HG03378 (cell line): Measurements from ENCODE around the gene RBBP6.
"Not testable (repeated sequence)": the region's sequence is repeated elsewhere in the genome, so short reads cannot be mapped to it uniquely, and the experiment has no call there.

ENCODE experiments used
- ATAC-seq: cut with Tn5 transposase; IDR thresholded peaks from one replicate; pipeline ENCODE4 v1.9.1; 2021; ENCODE audit warnings: mild to moderate bottlenecking, moderate library complexity; ENCODE audit not compliant: unreplicated experiment

The RBBP6 gene

GRCh38 chr16:24539295-24539849 lies at the start of gene RBBP6:
Gene RBBP6, plus strand, starts transcription at chr16:24539566. Its CDS starts 1,061 bp downstream, at chr16:24540627.
- ATAC-seq = peak; percentile 72

GRCh38 chr16:24490866-24491265 lies 48.5 kb upstream of the RBBP6 start:
- no peak for ATAC-seq

GRCh38 chr16:24491731-24492130 lies 47.6 kb upstream of the RBBP6 start:
- no peak for ATAC-seq

- no peak for ATAC-seq
These were observed 45.5 kb upstream of the RBBP6 start for GRCh38 chr16:24493821-24494220.

GRCh38 chr16:24495207-24495606 lies 44.2 kb upstream of the RBBP6 start:
- not testable (repeated sequence) for ATAC-seq

- ATAC-seq = no peak
These were observed 41.9 kb upstream of the RBBP6 start for GRCh38 chr16:24497440-24497839.

- ATAC-seq = no peak
These were observed 40.1 kb upstream of the RBBP6 start for GRCh38 chr16:24499193-24499814.

GRCh38 chr16:24504472-24505345 lies 34.7 kb upstream of the RBBP6 start:
- ATAC-seq = no peak

- no peak for ATAC-seq
These were observed 33.4 kb upstream of the RBBP6 start for GRCh38 chr16:24505959-24506358.

GRCh38 chr16:24507959-24508480 lies 31.3 kb upstream of the RBBP6 start:
- ATAC-seq = no peak

GRCh38 chr16:24508614-24509013 lies 30.8 kb upstream of the RBBP6 start:
- ATAC-seq = no peak

- no peak for ATAC-seq
These were observed 29.8 kb upstream of the RBBP6 start for GRCh38 chr16:24509536-24509935.

GRCh38 chr16:24511174-24511573 lies 28.2 kb upstream of the RBBP6 start:
- no peak for ATAC-seq

- no peak for ATAC-seq
These were observed 27.6 kb upstream of the RBBP6 start for GRCh38 chr16:24511792-24512191.

GRCh38 chr16:24514096-24514495 lies 25.3 kb upstream of the RBBP6 start:
- ATAC-seq = no peak

GRCh38 chr16:24515186-24515585 lies 24.2 kb upstream of the RBBP6 start:
- no peak for ATAC-seq

GRCh38 chr16:24516900-24517669 lies 22.3 kb upstream of the RBBP6 start:
- ATAC-seq = no peak

- ATAC-seq = no peak
These were observed 20.9 kb upstream of the RBBP6 start for GRCh38 chr16:24518498-24518897.

- ATAC-seq = no peak
These were observed 18.4 kb upstream of the RBBP6 start for GRCh38 chr16:24520983-24521382.

GRCh38 chr16:24522751-24523150 lies 16.6 kb upstream of the RBBP6 start:
- ATAC-seq = no peak

- no peak for ATAC-seq
These were observed 15.8 kb upstream of the RBBP6 start for GRCh38 chr16:24523569-24523968.
